IMR-90 (cell line): ENCODE data around the gene POLR2C. TPM values are rescaled to one million over a fixed set of nuclear protein-coding genes. Genes with fewer than 3 reads are reported as not detected.

Experiments
- ATAC-seq: fragments of 200-7000 bp; cut with Tn5 transposase; 2 replicates; pipeline ENCODE4 v1.9.1; 2020; ENCODE audit warnings: low read depth, mild to moderate bottlenecking, moderate library complexity
- BruUV-seq: library from RNA; stranded (reverse); fragments of 400-500 nt; replicated peaks from 2 replicates; lab custom pipeline; 2021; lab: Mats Ljungman, UMichigan
- CTCF ChIA-PET: fragments of 300-600 bp; formaldehyde crosslinking; extraction: SDS; loops from one replicate; lab custom pipeline; 2021; ENCODE audit warnings: antibody characterized with exemption; lab: Yijun Ruan, JAX
- POLR2A ChIA-PET: fragments of 300-600 bp; sonication (Branson Sonifier 250); formaldehyde crosslinking; loops from one replicate; lab custom pipeline; 2022; ENCODE audit warnings: antibody characterized with exemption; ENCODE audit not compliant: unreplicated experiment; lab: Charles Lee
- DNase-seq: peaks from one replicate; pipeline ENCODE4 v3.0.0; 2013
- H2AFZ ChIP-seq: replicated peaks from 2 replicates; pipeline ENCODE3; 2013; ENCODE audit warnings: low read length, mild to moderate bottlenecking; ENCODE audit not compliant: poor library complexity
- H2AK5ac ChIP-seq: 2 replicates; pipeline ENCODE4 v1.6.1; 2013; ENCODE audit warnings: low read depth, low read length, inconsistent platforms
- H2AK9ac ChIP-seq: replicated peaks from 2 replicates; pipeline ENCODE3; 2013; ENCODE audit warnings: mild to moderate bottlenecking, low read depth, low read length, moderate library complexity; ENCODE audit not compliant: poor library complexity
- H2BK120ac ChIP-seq: 2 replicates; pipeline ENCODE4 v1.6.1; 2013; ENCODE audit warnings: low read depth, low read length, inconsistent platforms
- H2BK15ac ChIP-seq: 3 replicates; pipeline ENCODE4 v1.6.1; 2013; ENCODE audit warnings: low read depth, low read length, inconsistent platforms
- H2BK20ac ChIP-seq: 2 replicates; pipeline ENCODE4 v1.6.1; 2013; ENCODE audit warnings: low read depth, mild to moderate bottlenecking, inconsistent platforms, low read length, moderate library complexity
- H2BK5ac ChIP-seq: 2 replicates; pipeline ENCODE4 v1.6.1; 2013; ENCODE audit warnings: mild to moderate bottlenecking, low read depth, low read length, inconsistent platforms; ENCODE audit not compliant: poor library complexity, severe bottlenecking
- H3K14ac ChIP-seq: replicated peaks from 2 replicates; pipeline ENCODE4 v1.6.1; 2013; ENCODE audit warnings: low read depth, low read length, inconsistent platforms
- H3K18ac ChIP-seq: 2 replicates; pipeline ENCODE4 v1.6.1; 2013; ENCODE audit warnings: low read depth, low read length, control low read depth
- H3K23ac ChIP-seq: 2 replicates; pipeline ENCODE4 v1.6.1; 2013; ENCODE audit warnings: low read depth, low read length, inconsistent platforms
- H3K27ac ChIP-seq: 2 replicates; pipeline ENCODE4 v1.5.1; 2013; ENCODE audit warnings: mild to moderate bottlenecking, control low read depth, low read length; ENCODE audit not compliant: insufficient read depth
- H3K27me3 ChIP-seq: 2 replicates; pipeline ENCODE4 v1.6.1; 2013; ENCODE audit warnings: low read length; ENCODE audit not compliant: control insufficient read depth, insufficient read depth
- H3K36me3 ChIP-seq: 2 replicates; pipeline ENCODE4 v1.6.1; 2013; ENCODE audit warnings: low read length, mixed read lengths; ENCODE audit not compliant: control insufficient read depth, insufficient read depth
- H3K4ac ChIP-seq: 2 replicates; pipeline ENCODE4 v1.6.1; 2013; ENCODE audit warnings: low read depth, low read length, inconsistent platforms
- H3K4me1 ChIP-seq: 2 replicates; pipeline ENCODE4 v1.6.1; 2013; ENCODE audit warnings: low read length, mixed read lengths; ENCODE audit not compliant: control insufficient read depth, insufficient read depth
- H3K4me2 ChIP-seq: 2 replicates; pipeline ENCODE4 v1.6.1; 2013; ENCODE audit warnings: low read depth, mild to moderate bottlenecking, control low read depth, low read length, moderate library complexity
- H3K4me3 ChIP-seq: 2 replicates; pipeline ENCODE4 v1.5.1; 2013; ENCODE audit warnings: low read depth, mild to moderate bottlenecking, control low read depth, low read length, moderate library complexity; ENCODE audit not compliant: insufficient read depth
- H3K56ac ChIP-seq: 2 replicates; pipeline ENCODE4 v1.6.1; 2013; ENCODE audit warnings: low read length, inconsistent platforms; ENCODE audit not compliant: insufficient read depth; ENCODE audit errors: extremely low read depth
- H3K79me1 ChIP-seq, 2 experiments: 2 replicates each; pipeline ENCODE4 v1.6.1; 2013; ENCODE audit warnings: low read length in 2 of 2, inconsistent platforms in 1 of 2, low read depth in 1 of 2
- H3K9ac ChIP-seq: 2 replicates; pipeline ENCODE4 v1.6.1; 2013; ENCODE audit warnings: low read depth, low read length, control low read depth
- H3K9me1 ChIP-seq: 2 replicates; pipeline ENCODE4 v1.6.1; 2013; ENCODE audit warnings: low read length, inconsistent platforms; ENCODE audit not compliant: insufficient read depth
- H3K9me3 ChIP-seq: 2 replicates; pipeline ENCODE4 v1.6.1; 2013; ENCODE audit warnings: low read length; ENCODE audit not compliant: control insufficient read depth, insufficient read depth
- H4K20me1 ChIP-seq: 2 replicates; pipeline ENCODE4 v1.6.1; 2013; ENCODE audit warnings: low read length, inconsistent platforms; ENCODE audit not compliant: insufficient read depth
- H4K5ac ChIP-seq: 2 replicates; pipeline ENCODE4 v1.6.1; 2013; ENCODE audit warnings: mild to moderate bottlenecking, low read depth, low read length, control low read depth
- H4K8ac ChIP-seq, 2 experiments: 2 replicates each; pipeline ENCODE4 v1.6.1; 2013; ENCODE audit warnings: low read depth in 2 of 2, low read length in 2 of 2, control low read depth in 1 of 2, inconsistent platforms in 1 of 2
- H4K91ac ChIP-seq: 2 replicates; pipeline ENCODE4 v1.6.1; 2013; ENCODE audit warnings: low read depth, low read length, inconsistent platforms; ENCODE audit not compliant: insufficient read depth
- BHLHE40 ChIP-seq: fragments of 150-350 bp; IDR thresholded peaks from 2 replicates; pipeline ENCODE4 v1.6.1; 2016; ENCODE audit warnings: mild to moderate bottlenecking, low read depth, low read length
- CEBPB ChIP-seq: IDR thresholded peaks from 2 replicates; pipeline ENCODE4 v1.6.1; 2012; ENCODE audit warnings: low read depth, low read length, improper control_type of control experiment
- CHD1 ChIP-seq: IDR thresholded peaks from 2 replicates; pipeline ENCODE4 v1.6.1; 2012; ENCODE audit warnings: low read depth, low read length, improper control_type of control experiment
- MAFK ChIP-seq: IDR thresholded peaks from 2 replicates; pipeline ENCODE4 v1.6.1; 2012; ENCODE audit warnings: low read depth, low read length, improper control_type of control experiment
- MAZ ChIP-seq: IDR thresholded peaks from 2 replicates; pipeline ENCODE4 v1.6.1; 2012; ENCODE audit warnings: low read depth, mild to moderate bottlenecking, low read length, improper control_type of control experiment, moderate library complexity, borderline replicate concordance
- MXI1 ChIP-seq: IDR thresholded peaks from 2 replicates; pipeline ENCODE4 v1.6.1; 2012; ENCODE audit warnings: low read depth, mild to moderate bottlenecking, low read length, moderate library complexity, borderline replicate concordance
- NFE2L2 ChIP-seq: fragments of 150-350 bp; IDR thresholded peaks from 2 replicates; pipeline ENCODE4 v1.6.1; 2016; ENCODE audit warnings: low read depth, mild to moderate bottlenecking, low read length
- POLR2A ChIP-seq: IDR thresholded peaks from 2 replicates; pipeline ENCODE4 v1.6.1; 2012; ENCODE audit warnings: mild to moderate bottlenecking, low read depth, low read length
- RAD21 ChIP-seq: IDR thresholded peaks from 2 replicates; pipeline ENCODE4 v1.6.1; 2012; ENCODE audit warnings: low read length, improper control_type of control experiment
- RCOR1 ChIP-seq: IDR thresholded peaks from 2 replicates; pipeline ENCODE4 v1.6.1; 2012; ENCODE audit warnings: mild to moderate bottlenecking, low read length, improper control_type of control experiment; ENCODE audit not compliant: insufficient replicate concordance
- RFX5 ChIP-seq: IDR thresholded peaks from 2 replicates; pipeline ENCODE4 v1.8.0; 2012; ENCODE audit warnings: low read depth, mild to moderate bottlenecking, low read length, moderate library complexity
- SMC3 ChIP-seq: fragments of 150-350 bp; IDR thresholded peaks from 2 replicates; pipeline ENCODE4 v1.6.1; 2016; ENCODE audit warnings: low read depth, mild to moderate bottlenecking, antibody characterized with exemption, low read length, moderate library complexity
- USF2 ChIP-seq: fragments of 150-350 bp; IDR thresholded peaks from 2 replicates; pipeline ENCODE4 v1.6.1; 2017; ENCODE audit warnings: mild to moderate bottlenecking, antibody characterized with exemption, low read length, low read depth
- WGBS, 2 experiments: methylation state at CpG; one replicate each; pipeline versions ENCODE4 v1.1.5 to v1.1.7; 2013; ENCODE audit warnings: missing lambda C conversion rate in 2 of 2; ENCODE audit not compliant: insufficient read length in 1 of 2; ENCODE audit errors: extremely low coverage in 2 of 2; 5-methylcytosine and 5-hydroxymethylcytosine counted together
- dilution Hi-C: fragments of 300-500 bp; cut with HindIII; formaldehyde crosslinking; loops from one replicate; pipeline ENCODE4 v1.14.3; 2018; ENCODE audit warnings: low sequenced_read_pairs; ENCODE audit not compliant: unreplicated experiment
- in situ Hi-C: fragments of 300-500 bp; cut with MboI; formaldehyde crosslinking; loops from 3 replicates; pipeline ENCODE4 v1.14.3; 2019; ENCODE audit warnings: low sequenced_read_pairs, inconsistent platforms, mixed read lengths
- intact Hi-C: fragments of 100-400 bp; cut with micrococcal nuclease; formaldehyde crosslinking; loops from 2 replicates; pipeline ENCODE4 v1.10.0; 2022
- polyA plus RNA-seq, 3 experiments: library from polyadenylated mRNA; depleted of rRNA; stranded (reverse); fragments of >200 nt; gene quantifications; 2 replicates each; pipeline ENCODE4 v1.2.3, GENCODE V29; 2012; ENCODE audit warnings: low replicate concordance in 1 of 3
- total RNA-seq: library from RNA; depleted of rRNA; stranded (reverse); fragments of >200 nt; gene quantifications from 2 replicates; pipeline ENCODE4 v1.2.3, GENCODE V29; 2012
- TF ChIP-seq, protein P1 (sequence below): fragments of 150-350 bp; IDR thresholded peaks from 2 replicates; pipeline ENCODE4 v1.6.1; 2016; ENCODE audit warnings: low read depth, mild to moderate bottlenecking, low read length, moderate library complexity, borderline replicate concordance
- TF ChIP-seq, protein P2 (sequence below): conservative IDR thresholded peaks from 2 replicates; pipeline ENCODE4 v1.5.1; 2012; ENCODE audit warnings: mild to moderate bottlenecking, low read depth, low read length, improper control_type of control experiment

The POLR2C gene
- total and polyA plus RNA-seq, 2 of the 4 experiments (the other 2 are of a cell fraction) = 137 to 340 TPM

- H4K91ac ChIP-seq = no peak overlapping the region
- no peak overlapping the region for H3K18ac ChIP-seq
- H3K56ac ChIP-seq = no peak overlapping the region
- 50% methylated on average over 2 of the region's 9 CpGs; no CpG with 5 or more reads in 1 of the 2 experiments for WGBS, 2 experiments
- CTCF ChIA-PET = no interaction called here
- peaks cover 9 to 22% of the 10 kb centered on the region in 2 experiments for H3K79me1 ChIP-seq
- ATAC-seq (no peak), DNase-seq (no peak)
- H3K23ac ChIP-seq = no peak overlapping the region
- no peak overlapping the region for H3K4ac ChIP-seq
- no peak overlapping the region for H2BK15ac ChIP-seq
- dilution Hi-C loops (no loop called here), in situ Hi-C loops (no loop called here), intact Hi-C loops (no loop called here)
- H3K4me1 ChIP-seq = peaks cover 12% of the 10 kb centered on the region
- H3K36me3 ChIP-seq = peaks cover 12% of the 10 kb centered on the region; the same call in 1 of the 2 replicates
- H4K8ac ChIP-seq = no peak overlapping the region
- H3K4me3 ChIP-seq = no peak overlapping the region
- TF ChIP-seq MAZ (no peak), NFE2L2 (no peak), BHLHE40 (no peak), MXI1 (no peak), CHD1 (no peak), RCOR1 (no peak), RFX5 (no peak), POLR2A (no peak), CEBPB (no peak), SMC3 (no peak), RAD21 (no peak), MAFK (no peak), USF2 (no peak)
- TF ChIP-seq, protein P1, sequence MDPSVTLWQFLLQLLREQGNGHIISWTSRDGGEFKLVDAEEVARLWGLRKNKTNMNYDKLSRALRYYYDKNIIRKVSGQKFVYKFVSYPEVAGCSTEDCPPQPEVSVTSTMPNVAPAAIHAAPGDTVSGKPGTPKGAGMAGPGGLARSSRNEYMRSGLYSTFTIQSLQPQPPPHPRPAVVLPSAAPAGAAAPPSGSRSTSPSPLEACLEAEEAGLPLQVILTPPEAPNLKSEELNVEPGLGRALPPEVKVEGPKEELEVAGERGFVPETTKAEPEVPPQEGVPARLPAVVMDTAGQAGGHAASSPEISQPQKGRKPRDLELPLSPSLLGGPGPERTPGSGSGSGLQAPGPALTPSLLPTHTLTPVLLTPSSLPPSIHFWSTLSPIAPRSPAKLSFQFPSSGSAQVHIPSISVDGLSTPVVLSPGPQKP = no peak
- TF ChIP-seq, protein P2, sequence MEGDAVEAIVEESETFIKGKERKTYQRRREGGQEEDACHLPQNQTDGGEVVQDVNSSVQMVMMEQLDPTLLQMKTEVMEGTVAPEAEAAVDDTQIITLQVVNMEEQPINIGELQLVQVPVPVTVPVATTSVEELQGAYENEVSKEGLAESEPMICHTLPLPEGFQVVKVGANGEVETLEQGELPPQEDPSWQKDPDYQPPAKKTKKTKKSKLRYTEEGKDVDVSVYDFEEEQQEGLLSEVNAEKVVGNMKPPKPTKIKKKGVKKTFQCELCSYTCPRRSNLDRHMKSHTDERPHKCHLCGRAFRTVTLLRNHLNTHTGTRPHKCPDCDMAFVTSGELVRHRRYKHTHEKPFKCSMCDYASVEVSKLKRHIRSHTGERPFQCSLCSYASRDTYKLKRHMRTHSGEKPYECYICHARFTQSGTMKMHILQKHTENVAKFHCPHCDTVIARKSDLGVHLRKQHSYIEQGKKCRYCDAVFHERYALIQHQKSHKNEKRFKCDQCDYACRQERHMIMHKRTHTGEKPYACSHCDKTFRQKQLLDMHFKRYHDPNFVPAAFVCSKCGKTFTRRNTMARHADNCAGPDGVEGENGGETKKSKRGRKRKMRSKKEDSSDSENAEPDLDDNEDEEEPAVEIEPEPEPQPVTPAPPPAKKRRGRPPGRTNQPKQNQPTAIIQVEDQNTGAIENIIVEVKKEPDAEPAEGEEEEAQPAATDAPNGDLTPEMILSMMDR = no peak
- 0 out of 2 replicates have a peak, but pooled peaks cover 1% of the 10 kb centered on the region for H4K20me1 ChIP-seq
- H3K9me1 ChIP-seq = no peaks in the 10 kb centered on the region
- POLR2A ChIA-PET = no interaction called here
- no peak overlapping the region for H3K27ac ChIP-seq
- H2BK20ac ChIP-seq = no peak overlapping the region
- no peaks in the 10 kb centered on the region for H3K9me3 ChIP-seq
- H3K9ac ChIP-seq = no peak overlapping the region
- H2AFZ ChIP-seq = peak overlapping the region; percentile 60
- H2AK9ac ChIP-seq = no peak overlapping the region
- H2AK5ac ChIP-seq = no peak overlapping the region
- H2BK5ac ChIP-seq = no peak overlapping the region
- no peak overlapping the region for H4K5ac ChIP-seq
- H3K14ac ChIP-seq = no peak overlapping the region
- no peak overlapping the region for H3K4me2 ChIP-seq
- no peaks in the 10 kb centered on the region for H3K27me3 ChIP-seq
- no TSS peak for BruUV-seq
- no peak overlapping the region for H2BK120ac ChIP-seq
Observed at GRCh38 chr16:57477531-57478202, 15.2 kb downstream of the POLR2C start.
